Stomach (tissue), 9 donors: Measurements from ENCODE around the gene HCLS1. TPM values are rescaled to one million over a fixed set of nuclear protein-coding genes. Genes with fewer than 3 reads are reported as not detected.

ENCODE experiments used
- DNase-seq, 2 donors: peaks; one replicate each; pipeline versions ENCODE4 v3.0.0 to v3.0.0-alpha.2; 2013 to 2019
- H3K27ac ChIP-seq, 5 donors: fragments of 200-600 bp in 4 of 5; sonication (generic) in 4 of 5; one replicate each; pipeline ENCODE4 v1.5.1; 2013 to 2019; ENCODE audit warnings: mild to moderate bottlenecking in 1 of 5, moderate library complexity in 1 of 5
- H3K27me3 ChIP-seq, 3 donors: fragments of 200-600 bp; sonication (generic); one replicate each; pipeline ENCODE4 v1.5.1; 2017 to 2019; ENCODE audit warnings: mixed run types in 1 of 3
- H3K36me3 ChIP-seq, 4 donors: fragments of 200-600 bp; sonication (generic); 1 replicate in 3 of 4; 2 replicates in 1 of 4; pipeline ENCODE4 v1.5.1; 2016 to 2019
- H3K4me1 ChIP-seq, 4 donors: fragments of 200-600 bp; sonication (generic); one replicate each; pipeline ENCODE4 v1.5.1; 2016 to 2019
- H3K4me3 ChIP-seq, 4 donors: fragments of 200-600 bp; sonication (generic) in 3 of 4; one replicate each; pipeline ENCODE4 v1.5.1; 2016 to 2019; ENCODE audit warnings: mild to moderate bottlenecking in 1 of 4
- H3K9me3 ChIP-seq, 4 donors: fragments of 200-600 bp; sonication (generic); one replicate each; pipeline ENCODE4 v1.5.1; 2016 to 2019
- EP300 ChIP-seq: sonication (generic); formaldehyde crosslinking; IDR thresholded peaks from one replicate; pipeline ENCODE4 v1.6.1; 2017; ENCODE audit warnings: antibody characterized with exemption
- POLR2A ChIP-seq, 4 donors: fragments of 450-650 bp; IDR thresholded peaks; one replicate each; pipeline ENCODE4 v1.6.1; 2016; ENCODE audit warnings: antibody characterized with exemption in 4 of 4, control low read depth in 2 of 4, mild to moderate bottlenecking in 1 of 4, moderate library complexity in 1 of 4
- POLR2AphosphoS5 ChIP-seq, 3 donors: sonication (generic); formaldehyde crosslinking; IDR thresholded peaks; one replicate each; pipeline ENCODE4 v1.6.1; 2016; ENCODE audit warnings: antibody characterized with exemption in 3 of 3
- WGBS, 5 donors: extraction: QIAGEN DNeasy Blood & Tissue Kit in 3 of 5; methylation state at CpG; one replicate each; pipeline versions ENCODE4 v1.1.5 to v1.1.7; 2013 to 2018; 5-methylcytosine and 5-hydroxymethylcytosine counted together
- intact Hi-C: fragments of 100-400 bp; cut with DNase I; formaldehyde crosslinking; loops from one replicate; pipeline ENCODE4 v1.15.1; 2023; ENCODE audit warnings: low total_unique reads
- polyA plus RNA-seq, 3 donors: library from polyadenylated mRNA; stranded (reverse); fragments of 200-250 nt; gene quantifications; one replicate each; pipeline ENCODE4 v1.2.3, GENCODE V29; 2013
- total RNA-seq, 5 donors: library from RNA; depleted of rRNA; stranded (reverse); fragments of >200 nt; gene quantifications; one replicate each; pipeline versions ENCODE4 v1.1.0 to v1.2.3, GENCODE V29; 2014 to 2016
- TF ChIP-seq, protein P1 (sequence below), 7 experiments: fragments of 450-650 bp in 4 of 7; fragments of 200-600 bp in 3 of 7; sonication (generic) in 3 of 7; IDR thresholded peaks; one replicate each; pipeline ENCODE4 v1.5.1; 2016 to 2019; ENCODE audit warnings: antibody characterized with exemption in 7 of 7, control low read depth in 2 of 7, mild to moderate bottlenecking in 1 of 7
- donor health status: healthy with polysubstance abuse.
- donor health status: Bipolar disorder and iron deficiency.
- donor health status: healthy.

The HCLS1 gene
- total and polyA plus RNA-seq, 8 donors = 13.9 to 115 (median 33.9) TPM

DNA sequence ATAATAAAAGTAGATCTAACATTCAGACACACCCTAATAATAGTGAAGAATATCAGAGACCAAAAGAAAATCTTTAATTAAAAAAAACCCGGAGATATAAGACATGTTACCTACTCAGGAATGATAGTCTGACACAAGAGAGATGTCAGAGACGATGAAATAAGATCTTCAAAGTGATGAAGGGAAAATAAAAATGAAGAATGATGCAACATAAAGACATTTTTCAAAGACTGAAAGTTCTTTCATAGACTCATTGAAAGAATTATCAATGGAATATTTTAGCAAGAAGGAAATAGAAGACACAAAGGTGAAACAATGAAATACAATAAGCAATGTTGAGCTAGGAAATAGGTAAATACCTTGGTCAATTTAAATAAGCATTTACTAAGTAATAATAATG lies 19.6 kb downstream of the HCLS1 start:
- H3K9me3 ChIP-seq = no peaks in the 10 kb centered on the region
- H3K4me1 ChIP-seq = no peaks in the 10 kb centered on the region
- no peak overlapping the region for H3K4me3 ChIP-seq
- 90 to 96% (median 95%) methylated on average over 2 of the region's 2 CpGs for WGBS, 5 donors
- TF ChIP-seq, protein P1, sequence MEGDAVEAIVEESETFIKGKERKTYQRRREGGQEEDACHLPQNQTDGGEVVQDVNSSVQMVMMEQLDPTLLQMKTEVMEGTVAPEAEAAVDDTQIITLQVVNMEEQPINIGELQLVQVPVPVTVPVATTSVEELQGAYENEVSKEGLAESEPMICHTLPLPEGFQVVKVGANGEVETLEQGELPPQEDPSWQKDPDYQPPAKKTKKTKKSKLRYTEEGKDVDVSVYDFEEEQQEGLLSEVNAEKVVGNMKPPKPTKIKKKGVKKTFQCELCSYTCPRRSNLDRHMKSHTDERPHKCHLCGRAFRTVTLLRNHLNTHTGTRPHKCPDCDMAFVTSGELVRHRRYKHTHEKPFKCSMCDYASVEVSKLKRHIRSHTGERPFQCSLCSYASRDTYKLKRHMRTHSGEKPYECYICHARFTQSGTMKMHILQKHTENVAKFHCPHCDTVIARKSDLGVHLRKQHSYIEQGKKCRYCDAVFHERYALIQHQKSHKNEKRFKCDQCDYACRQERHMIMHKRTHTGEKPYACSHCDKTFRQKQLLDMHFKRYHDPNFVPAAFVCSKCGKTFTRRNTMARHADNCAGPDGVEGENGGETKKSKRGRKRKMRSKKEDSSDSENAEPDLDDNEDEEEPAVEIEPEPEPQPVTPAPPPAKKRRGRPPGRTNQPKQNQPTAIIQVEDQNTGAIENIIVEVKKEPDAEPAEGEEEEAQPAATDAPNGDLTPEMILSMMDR (IDR thresholded peaks at IDR 0.05) = no peak
- no peak for TF ChIP-seq POLR2A (IDR thresholded peaks at IDR 0.05)
- TF ChIP-seq POLR2AphosphoS5 (IDR thresholded peaks at IDR 0.05) = no peak
- TF ChIP-seq EP300 = no peak
- DNase-seq = no peak
- no peak overlapping the region for H3K27ac ChIP-seq
- H3K27me3 ChIP-seq = no peaks in the 10 kb centered on the region
- H3K36me3 ChIP-seq = peaks cover 0 to 56% (median 39%) of the 10 kb centered on the region in 4 donors
- intact Hi-C loops = no loop called here

DNA sequence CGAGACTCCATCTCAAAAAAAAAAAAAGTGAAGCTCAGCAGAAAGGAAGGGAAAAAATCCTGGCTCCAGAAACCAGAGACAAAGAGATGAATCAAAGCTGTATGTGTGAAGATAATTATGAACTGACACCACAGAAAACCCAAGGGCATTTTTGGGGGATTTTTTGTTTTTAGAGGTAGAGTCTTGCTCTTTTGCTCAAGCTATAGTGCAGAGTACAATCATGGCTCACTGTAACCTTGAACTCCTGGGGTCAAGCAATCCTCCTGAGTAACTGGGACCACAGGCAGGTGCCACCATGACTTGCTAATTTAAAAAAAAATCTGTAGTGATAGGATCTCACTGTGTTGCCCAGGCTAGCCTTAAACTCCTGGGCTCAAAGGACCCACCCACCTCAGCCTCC lies 22.8 kb downstream of the HCLS1 start:
- Histone ChIP-seq H3K27ac (no peak overlapping the region), H3K27me3 (no peaks in the 10 kb centered on the region), H3K4me1 (no peaks in the 10 kb centered on the region), H3K36me3 (peaks cover 0 to 65% (median 50%) of the 10 kb centered on the region in 4 donors), H3K9me3 (no peaks in the 10 kb centered on the region), H3K4me3 (no peak overlapping the region)
- no peak for DNase-seq
- no peak for TF ChIP-seq EP300
- TF ChIP-seq, protein P1 (IDR thresholded peaks at IDR 0.05) = no peak
- TF ChIP-seq POLR2AphosphoS5 (IDR thresholded peaks at IDR 0.05) = no peak
- no peak for TF ChIP-seq POLR2A (IDR thresholded peaks at IDR 0.05)
- intact Hi-C loops = no loop called here
- 78 to 100% (median 94%) methylated on average over 1 of the region's 1 CpG for WGBS, 5 donors

DNA sequence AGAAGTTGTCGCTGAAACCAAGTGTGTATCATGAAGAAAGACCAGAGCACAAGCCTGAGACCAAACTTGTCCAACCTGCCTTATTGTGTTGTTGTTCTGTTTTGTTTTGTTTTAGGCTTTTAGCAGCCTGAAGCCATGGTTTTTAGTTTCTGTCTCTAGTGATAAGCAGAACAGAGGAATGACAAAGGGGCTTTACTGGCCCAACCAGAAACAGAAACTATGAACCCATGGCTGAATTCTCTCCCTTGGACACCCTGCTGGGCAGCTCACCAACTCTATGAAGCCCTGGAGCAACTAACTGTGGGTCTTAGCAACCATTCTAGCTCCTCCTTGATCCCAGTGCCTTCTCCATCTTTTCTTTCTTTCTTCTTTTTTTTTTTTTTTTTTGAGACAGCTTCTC lies 30.3 kb downstream of the HCLS1 start:
- no peaks in the 10 kb centered on the region for H3K4me1 ChIP-seq
- H3K4me3 ChIP-seq = no peak overlapping the region
- intact Hi-C loops = no loop called here
- no peaks in the 10 kb centered on the region for H3K27me3 ChIP-seq
- TF ChIP-seq POLR2A (IDR thresholded peaks at IDR 0.05) (no peak), EP300 (no peak), POLR2AphosphoS5 (IDR thresholded peaks at IDR 0.05) (no peak)
- TF ChIP-seq, protein P1 (IDR thresholded peaks at IDR 0.05) = no peak
- no peak overlapping the region for H3K27ac ChIP-seq
- no peak for DNase-seq
- peaks cover 0 to 48% (median 36%) of the 10 kb centered on the region in 4 donors for H3K36me3 ChIP-seq
- H3K9me3 ChIP-seq = no peaks in the 10 kb centered on the region
- WGBS, 5 donors = 94 to 100% (median 96%) methylated on average over 1 of the region's 1 CpG

DNA sequence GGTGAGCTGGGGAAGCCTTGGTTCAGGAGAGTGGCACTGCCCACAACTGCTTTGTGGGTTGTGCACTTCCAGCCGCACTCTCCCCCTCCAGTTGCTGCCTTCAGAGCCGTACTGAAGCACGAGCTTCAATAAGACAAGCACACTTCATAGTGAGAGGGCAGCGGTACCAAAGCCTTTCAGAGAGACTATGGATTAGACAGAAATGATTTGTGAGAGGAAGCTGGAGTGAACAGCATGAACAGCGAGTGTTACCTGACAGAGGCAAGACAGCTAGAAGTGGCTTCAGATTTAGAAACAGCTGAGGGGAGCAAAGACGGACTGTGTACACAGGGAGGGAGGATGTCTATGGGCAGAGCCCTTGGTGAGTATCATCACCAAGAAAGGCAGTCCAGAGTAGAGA lies 31.1 kb downstream of the HCLS1 start:
- TF ChIP-seq, protein P1 (IDR thresholded peaks at IDR 0.05) = no peak
- TF ChIP-seq POLR2A (IDR thresholded peaks at IDR 0.05) (no peak), EP300 (no peak), POLR2AphosphoS5 (IDR thresholded peaks at IDR 0.05) (no peak)
- DNase-seq = no peak
- no peaks in the 10 kb centered on the region for H3K4me1 ChIP-seq
- H3K9me3 ChIP-seq = no peaks in the 10 kb centered on the region
- intact Hi-C loops = no loop called here
- no peak overlapping the region for H3K4me3 ChIP-seq
- no peak overlapping the region for H3K27ac ChIP-seq
- H3K27me3 ChIP-seq = no peaks in the 10 kb centered on the region
- peaks cover 0 to 40% (median 31%) of the 10 kb centered on the region in 4 donors for H3K36me3 ChIP-seq
- WGBS, 5 donors = 90 to 93% (median 91%) methylated on average over 6 of the region's 6 CpGs
